HuH-7.5 (cell line): ENCODE data around the gene MIPEP.
"Not testable (repeated sequence)": the region's sequence is repeated elsewhere in the genome, so short reads cannot be mapped to it uniquely, and the experiment has no call there.

Experiments used
- DNase-seq: peaks from one replicate; pipeline ENCODE4 v3.0.0; 2011; ENCODE audit warnings: low spot score

The MIPEP gene

GRCh38 chr13:23889615-23890607 lies 711 bp upstream of the MIPEP start:
- no peak for DNase-seq

DNA sequence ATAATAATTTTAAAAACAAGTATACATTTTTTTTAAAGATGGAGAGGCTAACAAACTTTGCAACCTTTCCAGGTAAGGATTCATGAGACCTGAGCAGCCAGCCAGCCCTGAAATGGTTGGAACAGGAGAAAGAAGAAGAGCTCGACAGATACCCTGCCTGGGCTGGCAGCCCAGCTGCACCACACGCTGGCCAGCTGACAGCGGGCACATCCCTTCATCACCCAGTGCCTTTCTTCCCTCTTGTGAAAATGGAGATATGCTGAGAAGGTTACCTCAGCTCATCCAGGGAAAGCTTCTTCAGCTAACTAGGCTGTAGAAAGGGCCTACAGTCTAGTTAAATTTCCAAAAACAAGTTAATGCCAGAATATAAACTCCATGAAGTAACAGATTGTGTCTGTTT lies 4.8 kb downstream of the MIPEP start:
- DNase-seq = not testable (repeated sequence)

- DNase-seq = no peak
These were observed 5.9 kb downstream of the MIPEP start for GRCh38 chr13:23883255-23883654.

DNA sequence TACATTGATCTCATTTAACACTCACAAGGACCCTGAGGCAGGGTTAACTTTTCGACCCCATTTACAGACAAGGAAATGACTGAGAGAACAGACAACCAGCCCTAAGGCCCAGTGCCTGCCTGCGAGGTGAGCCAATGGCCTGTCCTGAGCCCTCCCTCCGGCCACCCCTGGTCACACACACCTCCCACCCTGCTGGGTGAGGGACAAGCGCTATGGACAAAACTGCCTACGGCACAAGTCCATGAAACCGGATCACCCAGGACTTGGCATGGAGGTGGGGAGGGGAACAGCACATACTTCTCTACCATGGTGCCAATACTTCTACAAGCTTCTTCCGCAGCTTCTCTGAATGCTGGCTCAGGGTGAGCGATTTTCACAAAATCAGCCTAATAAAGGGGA lies 7.8 kb downstream of the MIPEP start:
- not testable (repeated sequence) for DNase-seq

DNA sequence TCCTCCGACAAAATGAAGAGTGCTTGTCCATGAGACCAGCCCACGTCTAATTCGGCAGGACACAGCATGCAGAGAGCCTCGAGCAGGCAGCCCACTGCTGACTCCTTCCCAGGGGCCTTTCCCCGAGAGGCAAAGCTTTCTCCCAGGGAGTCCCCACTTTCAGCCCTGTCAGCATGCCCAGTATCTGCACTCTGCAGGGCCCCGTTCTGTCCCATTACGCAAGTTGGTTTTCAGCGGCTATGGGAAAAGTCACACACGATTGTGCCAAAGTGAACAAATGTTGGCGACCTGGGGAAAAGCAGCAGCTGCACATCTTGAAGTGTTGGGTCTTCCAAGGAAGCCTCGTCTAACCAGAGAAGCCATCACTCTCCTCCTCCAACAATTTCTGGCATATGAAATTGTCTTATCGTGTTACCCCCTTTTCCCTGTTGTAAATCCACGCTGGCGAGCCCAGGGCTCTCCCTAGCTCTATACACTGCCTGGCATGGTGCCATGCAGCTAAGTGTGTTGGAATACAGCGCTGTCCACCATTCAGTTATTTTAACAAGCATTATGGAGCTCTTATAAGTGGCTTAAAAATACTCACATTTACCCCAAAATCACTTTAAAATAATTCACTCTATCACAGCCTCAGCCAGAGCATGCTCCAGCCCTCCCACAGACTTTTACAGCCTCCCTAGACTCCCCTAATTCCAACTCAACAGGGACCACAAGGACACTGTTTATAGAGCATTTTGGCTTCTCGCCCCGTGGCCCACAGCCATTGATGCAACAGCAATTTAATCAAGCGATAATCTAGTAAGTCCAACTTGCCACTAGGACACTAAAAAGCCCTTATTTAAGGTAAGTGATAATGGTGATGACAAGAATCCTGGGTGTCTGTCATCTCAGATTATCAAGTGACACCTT lies 8.5 kb downstream of the MIPEP start:
- not testable (repeated sequence) for DNase-seq

DNA sequence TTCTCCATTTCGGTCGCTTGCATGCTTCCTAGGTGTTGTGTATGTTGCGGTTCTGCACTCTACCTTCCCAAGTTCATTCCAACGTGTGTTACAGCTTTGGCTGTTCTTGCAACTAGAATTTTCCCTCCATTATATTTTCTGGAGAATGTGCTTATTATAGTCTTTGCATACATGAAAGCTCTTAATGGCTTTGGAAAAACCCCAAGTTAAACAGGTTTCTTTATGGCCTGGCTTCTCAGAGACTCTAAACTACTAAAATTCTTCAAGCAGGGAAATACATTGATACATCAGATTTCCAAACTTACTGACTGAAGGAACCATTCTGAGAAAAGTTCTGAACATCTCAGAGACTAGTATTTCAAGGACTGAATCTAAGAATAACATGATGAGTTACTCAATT lies 11.9 kb downstream of the MIPEP start:
- no peak for DNase-seq

- DNase-seq = no peak
These were observed 12.9 kb downstream of the MIPEP start for GRCh38 chr13:23876265-23876664.

DNA sequence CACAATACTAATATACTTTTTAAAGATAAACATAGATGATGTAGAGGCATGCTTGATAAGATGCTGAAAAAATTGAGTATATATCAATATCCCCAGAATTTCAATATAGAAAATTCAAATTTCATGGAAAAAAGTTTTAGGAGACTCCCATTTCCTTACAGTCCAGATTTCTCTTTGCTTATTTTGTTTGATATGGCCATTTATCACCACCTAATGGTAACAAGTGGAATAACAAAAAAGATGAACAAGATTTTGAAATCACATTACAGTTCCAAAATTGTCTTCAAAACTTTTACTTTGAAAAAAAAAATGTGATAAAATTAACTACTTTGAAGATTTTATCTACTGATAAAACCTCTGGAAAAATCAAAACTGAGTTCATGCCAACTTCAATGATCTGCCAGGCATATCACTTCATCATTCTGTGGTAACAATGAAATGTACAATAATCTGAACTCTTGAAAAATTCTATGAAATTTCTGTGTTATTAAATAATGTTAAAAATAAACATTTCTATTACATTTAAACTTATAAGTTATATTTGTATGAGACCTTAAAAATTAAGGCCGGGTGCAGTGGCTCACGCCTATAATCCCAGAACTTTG lies 17.5 kb downstream of the MIPEP start:
- DNase-seq = no peak

DNA sequence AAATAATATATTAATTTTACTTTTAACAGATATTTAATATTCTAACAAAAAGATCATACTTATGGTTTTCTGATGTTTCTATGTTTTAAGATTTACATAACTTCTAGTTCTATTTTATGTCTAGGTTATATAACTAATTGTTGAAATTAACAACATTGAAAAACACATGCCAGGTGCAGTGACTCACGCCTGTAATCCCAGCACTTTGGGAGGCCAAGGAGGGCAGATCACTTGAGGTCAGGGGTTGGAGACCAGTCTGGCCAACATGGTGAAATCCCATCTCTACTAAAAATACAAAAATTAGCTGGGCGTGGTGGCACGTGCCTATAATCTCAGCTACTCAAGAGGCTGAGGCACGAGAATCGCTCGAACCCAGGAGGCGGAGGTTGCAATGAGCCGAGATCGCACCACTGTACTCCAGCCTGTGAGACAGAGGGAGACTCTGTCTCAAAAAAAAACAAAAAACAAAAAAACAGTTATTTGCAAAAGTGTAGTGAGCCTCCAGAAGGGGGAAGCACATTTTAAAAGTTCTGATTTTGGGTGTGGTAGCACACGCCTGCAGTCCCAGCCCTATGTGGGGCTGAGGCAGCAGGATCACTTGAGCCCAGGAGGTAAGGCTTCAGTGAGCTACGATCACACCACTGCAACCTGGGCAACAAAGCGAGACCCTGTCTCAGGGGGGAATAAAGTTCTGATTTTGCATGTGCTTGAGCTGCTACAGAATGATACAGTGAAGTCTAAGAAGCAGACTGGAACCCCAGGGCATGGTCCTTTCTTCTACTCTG lies 18.7 kb downstream of the MIPEP start:
- DNase-seq = no peak

- DNase-seq = no peak
These were observed 20.7 kb downstream of the MIPEP start for GRCh38 chr13:23868521-23868920.

GRCh38 chr13:23867027-23867491 lies 22.1 kb downstream of the MIPEP start:
- no peak for DNase-seq

DNA sequence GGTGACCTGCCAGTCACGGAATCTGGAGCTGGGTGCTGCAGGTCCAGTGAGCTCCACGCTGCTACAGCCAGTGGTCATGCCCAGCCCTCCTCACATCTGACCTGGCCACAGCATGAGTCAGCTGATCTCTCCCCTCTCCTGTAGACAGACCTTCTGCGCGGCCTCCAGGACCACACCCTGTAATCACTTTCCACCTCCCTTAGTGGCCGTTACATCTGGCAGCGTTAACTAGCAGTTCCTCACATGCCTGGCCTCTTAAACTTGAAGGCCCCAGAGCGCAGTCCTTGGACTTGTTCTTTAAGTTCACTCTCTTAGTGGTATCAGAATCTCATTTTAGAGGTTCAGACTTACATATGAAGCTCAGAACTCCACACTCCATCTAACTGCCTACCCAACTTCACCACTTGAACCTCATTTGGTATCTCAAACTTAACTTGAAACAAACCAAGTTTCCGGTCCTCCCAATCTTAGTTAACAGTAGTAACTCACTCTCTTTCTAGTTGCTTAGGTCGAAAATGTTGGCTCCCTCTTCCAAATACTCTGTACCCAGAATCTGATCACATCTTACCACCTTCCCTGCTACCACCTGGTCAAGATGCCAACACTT lies 22.7 kb downstream of the MIPEP start:
- no peak for DNase-seq

DNA sequence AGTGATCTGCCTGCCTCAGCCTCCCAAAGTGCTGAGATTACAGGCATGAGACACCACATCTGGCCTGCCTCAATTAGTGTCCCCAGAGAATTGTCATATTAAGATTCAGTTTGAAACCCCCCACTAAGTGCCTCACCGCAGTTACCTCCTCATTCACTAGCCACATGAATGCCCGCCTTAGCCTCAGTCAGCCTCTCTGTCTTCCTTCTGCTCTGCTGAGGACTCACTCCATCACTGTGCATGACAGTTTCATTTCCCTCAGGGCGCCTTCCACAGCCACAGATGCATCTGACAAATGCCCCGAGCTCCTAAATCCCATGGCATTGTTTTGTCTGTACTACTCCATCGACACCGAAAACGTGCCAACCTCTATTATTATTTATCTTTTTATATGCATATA lies 23.3 kb downstream of the MIPEP start:
- DNase-seq = no peak

- DNase-seq = no peak
These were observed 24.2 kb downstream of the MIPEP start for GRCh38 chr13:23865026-23865425.

- no peak for DNase-seq
These were observed 27.9 kb downstream of the MIPEP start for GRCh38 chr13:23861310-23861709.

- DNase-seq = no peak
These were observed 29.3 kb downstream of the MIPEP start for GRCh38 chr13:23859904-23860303.

DNA sequence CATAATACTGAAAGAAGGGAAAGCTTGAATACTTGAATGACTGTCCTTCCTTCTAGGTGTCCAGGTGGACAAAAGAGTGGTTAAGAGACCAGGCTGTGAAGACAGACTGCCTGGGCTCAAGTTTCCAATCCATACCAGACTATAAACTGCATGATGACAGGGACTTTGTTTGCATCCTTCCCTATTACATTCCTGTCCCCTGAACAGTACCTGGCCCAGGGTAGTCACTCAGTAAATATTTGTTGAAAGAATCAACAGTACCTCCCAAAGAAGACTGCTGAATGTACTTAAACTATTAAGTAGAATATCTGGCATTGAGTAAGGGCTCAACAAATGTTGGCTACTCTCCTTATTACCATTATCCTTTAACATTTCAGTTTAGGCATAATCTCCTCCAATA lies 29.7 kb downstream of the MIPEP start:
- DNase-seq = no peak

GRCh38 chr13:23858546-23858945 lies 30.7 kb downstream of the MIPEP start:
- DNase-seq = no peak

- no peak for DNase-seq
These were observed 33.0 kb downstream of the MIPEP start for GRCh38 chr13:23856008-23856750.

DNA sequence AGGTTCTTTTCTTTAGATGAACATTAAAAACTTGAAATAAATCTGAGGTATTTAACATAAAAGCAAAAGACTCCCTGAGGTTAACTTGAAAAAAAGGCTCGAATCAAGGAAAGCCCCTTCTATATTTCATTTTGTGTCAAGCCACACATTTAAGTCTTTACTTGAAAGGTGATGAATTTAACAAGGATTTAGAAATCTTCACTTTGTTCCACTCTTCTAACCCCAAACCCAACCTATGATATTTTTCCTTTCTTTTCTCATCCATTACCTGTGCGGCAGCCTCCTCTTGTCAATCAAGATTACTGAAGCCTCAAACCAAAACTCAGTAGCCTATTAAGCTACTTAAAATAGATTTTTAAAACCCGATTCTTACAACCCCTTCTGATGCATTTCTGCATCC lies 33.8 kb downstream of the MIPEP start:
- DNase-seq = no peak
